Stomach (tissue), 9 donors: ENCODE data around the gene ERC2. TPM values are rescaled to one million over a fixed set of nuclear protein-coding genes. Genes with fewer than 3 reads are reported as not detected.

Experiments
- DNase-seq, 2 donors: peaks; one replicate each; pipeline versions ENCODE4 v3.0.0 to v3.0.0-alpha.2; 2013 to 2019
- H3K27ac ChIP-seq, 5 donors: fragments of 200-600 bp in 4 of 5; sonication (generic) in 4 of 5; one replicate each; pipeline ENCODE4 v1.5.1; 2013 to 2019; ENCODE audit warnings: mild to moderate bottlenecking in 1 of 5, moderate library complexity in 1 of 5
- H3K27me3 ChIP-seq, 3 donors: fragments of 200-600 bp; sonication (generic); one replicate each; pipeline ENCODE4 v1.5.1; 2017 to 2019; ENCODE audit warnings: mixed run types in 1 of 3
- H3K36me3 ChIP-seq, 4 donors: fragments of 200-600 bp; sonication (generic); 1 replicate in 3 of 4; 2 replicates in 1 of 4; pipeline ENCODE4 v1.5.1; 2016 to 2019
- H3K4me1 ChIP-seq, 4 donors: fragments of 200-600 bp; sonication (generic); one replicate each; pipeline ENCODE4 v1.5.1; 2016 to 2019
- H3K4me3 ChIP-seq, 4 donors: fragments of 200-600 bp; sonication (generic) in 3 of 4; one replicate each; pipeline ENCODE4 v1.5.1; 2016 to 2019; ENCODE audit warnings: mild to moderate bottlenecking in 1 of 4
- H3K9me3 ChIP-seq, 4 donors: fragments of 200-600 bp; sonication (generic); one replicate each; pipeline ENCODE4 v1.5.1; 2016 to 2019
- EP300 ChIP-seq: sonication (generic); formaldehyde crosslinking; IDR thresholded peaks from one replicate; pipeline ENCODE4 v1.6.1; 2017; ENCODE audit warnings: antibody characterized with exemption
- POLR2A ChIP-seq, 4 donors: fragments of 450-650 bp; IDR thresholded peaks; one replicate each; pipeline ENCODE4 v1.6.1; 2016; ENCODE audit warnings: antibody characterized with exemption in 4 of 4, control low read depth in 2 of 4, mild to moderate bottlenecking in 1 of 4, moderate library complexity in 1 of 4
- POLR2AphosphoS5 ChIP-seq, 3 donors: sonication (generic); formaldehyde crosslinking; IDR thresholded peaks; one replicate each; pipeline ENCODE4 v1.6.1; 2016; ENCODE audit warnings: antibody characterized with exemption in 3 of 3
- WGBS, 5 donors: extraction: QIAGEN DNeasy Blood & Tissue Kit in 3 of 5; methylation state at CpG; one replicate each; pipeline versions ENCODE4 v1.1.5 to v1.1.7; 2013 to 2018; 5-methylcytosine and 5-hydroxymethylcytosine counted together
- intact Hi-C: fragments of 100-400 bp; cut with DNase I; formaldehyde crosslinking; loops from one replicate; pipeline ENCODE4 v1.15.1; 2023; ENCODE audit warnings: low total_unique reads
- polyA plus RNA-seq, 3 donors: library from polyadenylated mRNA; stranded (reverse); fragments of 200-250 nt; gene quantifications; one replicate each; pipeline ENCODE4 v1.2.3, GENCODE V29; 2013
- total RNA-seq, 5 donors: library from RNA; depleted of rRNA; stranded (reverse); fragments of >200 nt; gene quantifications; one replicate each; pipeline versions ENCODE4 v1.1.0 to v1.2.3, GENCODE V29; 2014 to 2016
- TF ChIP-seq, protein P1 (sequence below), 7 experiments: fragments of 450-650 bp in 4 of 7; fragments of 200-600 bp in 3 of 7; sonication (generic) in 3 of 7; IDR thresholded peaks; one replicate each; pipeline ENCODE4 v1.5.1; 2016 to 2019; ENCODE audit warnings: antibody characterized with exemption in 7 of 7, control low read depth in 2 of 7, mild to moderate bottlenecking in 1 of 7
- donor health status: healthy with polysubstance abuse.
- donor health status: Bipolar disorder and iron deficiency.
- donor health status: healthy.

The ERC2 gene
- total and polyA plus RNA-seq, 8 donors: 0.43 to 3.1 (median 1.3) TPM; not detected in 2

DNA sequence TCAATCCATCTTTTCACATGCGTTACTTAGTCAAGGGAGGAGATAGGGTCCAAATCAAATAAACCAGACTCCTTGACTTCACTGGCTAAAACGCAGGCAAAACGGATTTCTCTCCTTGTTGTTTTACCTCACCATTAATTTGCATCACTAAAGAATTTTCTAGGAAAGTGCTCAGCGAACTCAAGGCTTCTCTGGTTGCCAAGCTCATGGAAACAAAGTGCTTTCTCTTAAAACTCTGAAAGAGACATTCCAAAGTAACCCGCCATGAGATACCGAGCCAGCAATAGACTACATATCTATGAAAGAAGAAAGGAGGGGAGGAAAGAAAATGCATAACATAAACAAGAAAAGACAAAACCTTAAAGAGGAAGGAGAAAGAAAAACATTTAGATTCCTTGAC, 769.4 kb downstream of the ERC2 start:
- WGBS, 5 donors: 62 to 74% (median 67%) methylated on average over 6 of the region's 6 CpGs
- no peaks in the 10 kb centered on the region for H3K36me3 ChIP-seq
- TF ChIP-seq POLR2A (IDR thresholded peaks at IDR 0.05) (no peak), POLR2AphosphoS5 (IDR thresholded peaks at IDR 0.05) (no peak), EP300 (no peak)
- TF ChIP-seq, protein P1, sequence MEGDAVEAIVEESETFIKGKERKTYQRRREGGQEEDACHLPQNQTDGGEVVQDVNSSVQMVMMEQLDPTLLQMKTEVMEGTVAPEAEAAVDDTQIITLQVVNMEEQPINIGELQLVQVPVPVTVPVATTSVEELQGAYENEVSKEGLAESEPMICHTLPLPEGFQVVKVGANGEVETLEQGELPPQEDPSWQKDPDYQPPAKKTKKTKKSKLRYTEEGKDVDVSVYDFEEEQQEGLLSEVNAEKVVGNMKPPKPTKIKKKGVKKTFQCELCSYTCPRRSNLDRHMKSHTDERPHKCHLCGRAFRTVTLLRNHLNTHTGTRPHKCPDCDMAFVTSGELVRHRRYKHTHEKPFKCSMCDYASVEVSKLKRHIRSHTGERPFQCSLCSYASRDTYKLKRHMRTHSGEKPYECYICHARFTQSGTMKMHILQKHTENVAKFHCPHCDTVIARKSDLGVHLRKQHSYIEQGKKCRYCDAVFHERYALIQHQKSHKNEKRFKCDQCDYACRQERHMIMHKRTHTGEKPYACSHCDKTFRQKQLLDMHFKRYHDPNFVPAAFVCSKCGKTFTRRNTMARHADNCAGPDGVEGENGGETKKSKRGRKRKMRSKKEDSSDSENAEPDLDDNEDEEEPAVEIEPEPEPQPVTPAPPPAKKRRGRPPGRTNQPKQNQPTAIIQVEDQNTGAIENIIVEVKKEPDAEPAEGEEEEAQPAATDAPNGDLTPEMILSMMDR (IDR thresholded peaks at IDR 0.05): no peak
- intact Hi-C loops: no loop called here
- no peak overlapping the region for H3K4me3 ChIP-seq
- H3K27me3 ChIP-seq: no peaks in the 10 kb centered on the region
- H3K9me3 ChIP-seq: no peaks in the 10 kb centered on the region
- no peak overlapping the region for H3K27ac ChIP-seq
- DNase-seq: no peak
- no peaks in the 10 kb centered on the region for H3K4me1 ChIP-seq

DNA sequence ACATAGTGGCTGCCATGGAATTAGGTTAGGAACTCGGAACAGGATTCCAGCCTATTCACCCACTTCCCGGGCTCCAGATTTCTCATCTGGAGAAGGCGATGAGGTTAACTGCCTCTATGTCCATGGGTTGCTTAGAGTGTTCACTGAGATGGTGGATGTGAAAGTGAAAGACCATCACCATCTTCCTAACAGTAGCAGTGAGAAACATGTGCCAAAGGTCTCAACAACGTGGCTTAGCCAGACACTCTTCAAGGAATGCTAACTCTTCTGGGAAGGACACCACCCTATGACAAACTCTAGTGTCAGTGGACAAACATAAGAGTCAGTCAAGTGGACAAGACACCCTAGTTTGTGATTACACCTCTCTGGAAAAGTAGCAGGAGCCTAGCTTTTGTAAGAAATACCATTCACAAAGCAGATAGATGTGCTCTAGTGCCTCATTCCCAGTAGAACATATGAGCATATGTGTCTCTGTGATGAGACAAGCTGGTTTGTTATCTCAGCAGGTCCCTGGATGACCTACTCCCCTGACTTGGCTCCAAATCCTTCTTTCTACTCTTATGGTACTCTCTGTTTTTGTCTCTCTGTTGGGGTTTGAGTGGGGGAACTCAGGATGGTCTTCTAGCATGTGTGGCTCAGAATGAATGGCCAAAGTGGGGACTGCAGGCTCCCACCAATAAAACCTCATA, 770.9 kb downstream of the ERC2 start:
- WGBS, 5 donors: 83 to 91% (median 89%) methylated on average over 4 of the region's 4 CpGs
- no peaks in the 10 kb centered on the region for H3K36me3 ChIP-seq
- no peaks in the 10 kb centered on the region for H3K4me1 ChIP-seq
- DNase-seq: no peak
- H3K4me3 ChIP-seq: no peak overlapping the region
- intact Hi-C loops: no loop called here
- H3K27ac ChIP-seq: no peak overlapping the region
- no peaks in the 10 kb centered on the region for H3K27me3 ChIP-seq
- no peaks in the 10 kb centered on the region for H3K9me3 ChIP-seq
- TF ChIP-seq, protein P1 (IDR thresholded peaks at IDR 0.05): no peak
- no peak for TF ChIP-seq EP300
- TF ChIP-seq POLR2AphosphoS5 (IDR thresholded peaks at IDR 0.05): no peak
- no peak for TF ChIP-seq POLR2A (IDR thresholded peaks at IDR 0.05)

GRCh38 chr3:55692957-55693558, 775.2 kb downstream of the ERC2 start:
- H3K36me3 ChIP-seq: no peaks in the 10 kb centered on the region
- no peak overlapping the region for H3K4me3 ChIP-seq
- no peaks in the 10 kb centered on the region for H3K27me3 ChIP-seq
- no peak overlapping the region for H3K27ac ChIP-seq
- intact Hi-C loops: no loop called here
- 48 to 67% (median 55%) methylated on average over 2 of the region's 2 CpGs for WGBS, 5 donors
- no peaks in the 10 kb centered on the region for H3K4me1 ChIP-seq
- DNase-seq: peak in 1 of 2 donors; percentile 51
- no peaks in the 10 kb centered on the region for H3K9me3 ChIP-seq
- TF ChIP-seq, protein P1 (IDR thresholded peaks at IDR 0.05): no peak
- no peak for TF ChIP-seq POLR2A (IDR thresholded peaks at IDR 0.05)
- no peak for TF ChIP-seq EP300
- TF ChIP-seq POLR2AphosphoS5 (IDR thresholded peaks at IDR 0.05): no peak

DNA sequence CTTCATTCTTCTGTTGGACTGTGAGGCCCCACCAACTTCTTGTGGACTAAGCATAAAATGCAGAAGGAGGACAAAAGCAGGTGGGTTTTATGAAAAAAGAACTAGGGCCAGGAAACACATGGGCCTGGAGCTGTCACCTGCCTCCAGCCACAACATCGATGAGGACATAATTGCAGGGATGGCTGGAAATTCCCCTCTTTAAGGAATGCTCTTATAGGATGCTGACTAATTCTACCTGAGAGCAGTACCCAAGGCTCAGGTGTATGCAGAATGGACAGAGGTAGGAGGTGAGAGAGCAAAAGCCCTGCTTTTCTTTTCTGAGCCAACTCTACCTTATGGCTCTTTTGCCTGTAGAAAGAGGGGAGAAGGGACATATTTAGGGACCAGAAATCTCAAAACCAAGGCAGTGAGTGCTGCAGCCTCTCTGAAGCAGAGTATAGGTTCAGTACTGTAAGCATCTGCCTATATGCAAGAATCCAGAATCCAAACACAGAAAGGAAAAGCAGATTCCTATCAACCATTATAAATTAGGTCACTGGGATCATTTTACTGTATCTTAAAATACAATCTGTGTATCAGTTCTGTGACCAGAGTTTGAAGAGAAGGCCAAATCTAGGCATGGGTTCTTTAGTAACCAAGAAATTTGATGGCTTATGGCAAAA, 775.8 kb downstream of the ERC2 start:
- no peak for DNase-seq
- intact Hi-C loops: no loop called here
- WGBS, 5 donors: 72 to 83% (median 81%) methylated on average over 1 of the region's 1 CpG

More for the DNA sequence above, 775.8 kb downstream of the ERC2 start:
- H3K27ac ChIP-seq: no peak overlapping the region
- no peaks in the 10 kb centered on the region for H3K4me1 ChIP-seq
- H3K27me3 ChIP-seq: no peaks in the 10 kb centered on the region
- H3K9me3 ChIP-seq: no peaks in the 10 kb centered on the region
- TF ChIP-seq, protein P1 (IDR thresholded peaks at IDR 0.05): no peak
- TF ChIP-seq POLR2AphosphoS5 (IDR thresholded peaks at IDR 0.05) (no peak), POLR2A (IDR thresholded peaks at IDR 0.05) (no peak), EP300 (no peak)
- no peaks in the 10 kb centered on the region for H3K36me3 ChIP-seq
- no peak overlapping the region for H3K4me3 ChIP-seq
